Keratinocyte (primary cell): ENCODE results near the gene RUNX1. TPM values are rescaled to one million over a fixed set of nuclear protein-coding genes. Genes with fewer than 3 reads are reported as not detected.

Source experiments
- DNase-seq: peaks from one replicate; pipeline ENCODE4 v3.0.0-alpha.2; 2011; ENCODE audit warnings: low read depth, missing footprints, low spot score
- FAIRE-seq: peaks from 2 replicates; lab custom pipeline; 2011; peaks lifted over from hg19 to GRCh38; lab: Jason Lieb, UNC
- H2AFZ ChIP-seq: 2 replicates; pipeline ENCODE4 v1.6.0; 2012; ENCODE audit warnings: low read length, control low read depth, inconsistent platforms; ENCODE audit not compliant: control insufficient read depth
- H3K27ac ChIP-seq: 2 replicates; pipeline ENCODE4 v1.5.1; 2011; ENCODE audit warnings: low read length; ENCODE audit not compliant: control insufficient read depth, insufficient read depth
- H3K27me3 ChIP-seq: 3 replicates; pipeline ENCODE4 v1.6.0; 2011; ENCODE audit warnings: low read length; ENCODE audit not compliant: control insufficient read depth, insufficient read depth; ENCODE audit errors: extremely low read depth
- H3K36me3 ChIP-seq, 2 experiments: 2 replicates in 1 of 2; 3 replicates in 1 of 2; pipeline ENCODE4 v1.5.1; 2011; ENCODE audit warnings: low read length in 2 of 2, mild to moderate bottlenecking in 1 of 2; ENCODE audit not compliant: control insufficient read depth in 2 of 2, insufficient read depth in 2 of 2; ENCODE audit errors: extremely low read depth in 1 of 2
- H3K4me1 ChIP-seq: 3 replicates; pipeline ENCODE4 v1.5.1; 2011; ENCODE audit warnings: low read length; ENCODE audit not compliant: control insufficient read depth, insufficient read depth; ENCODE audit errors: extremely low read depth
- H3K4me2 ChIP-seq: 3 replicates; pipeline ENCODE4 v1.6.0; 2011; ENCODE audit warnings: low read depth, low read length; ENCODE audit not compliant: control insufficient read depth, insufficient read depth; ENCODE audit errors: extremely low read depth
- H3K4me3 ChIP-seq, 3 experiments: fragments of 200-600 bp in 1 of 3; sonication (generic) in 1 of 3; 2 replicates in 2 of 3; 3 replicates in 1 of 3; pipeline ENCODE4 v1.5.1; 2011 to 2016; ENCODE audit warnings: low read length in 3 of 3, mild to moderate bottlenecking in 3 of 3, control low read depth in 2 of 3, inconsistent platforms in 1 of 3, low read depth in 1 of 3, mixed read lengths in 1 of 3, mixed run types in 1 of 3, moderate library complexity in 1 of 3; ENCODE audit not compliant: control insufficient read depth in 2 of 3, insufficient read depth in 2 of 3; ENCODE audit errors: extremely low read depth in 1 of 3
- H3K79me2 ChIP-seq: 2 replicates; pipeline ENCODE4 v1.6.0; 2012; ENCODE audit warnings: low read length; ENCODE audit not compliant: control insufficient read depth, insufficient read depth
- H3K9ac ChIP-seq: 3 replicates; pipeline ENCODE4 v1.6.0; 2011; ENCODE audit warnings: low read length; ENCODE audit not compliant: control insufficient read depth, insufficient read depth; ENCODE audit errors: extremely low read depth
- H3K9me1 ChIP-seq: 3 replicates; pipeline ENCODE4 v1.6.0; 2011; ENCODE audit warnings: low read length; ENCODE audit not compliant: control insufficient read depth, insufficient read depth; ENCODE audit errors: extremely low read depth
- H3K9me3 ChIP-seq: 2 replicates; pipeline ENCODE4 v1.5.1; 2012; ENCODE audit warnings: low read depth, low read length; ENCODE audit not compliant: control insufficient read depth
- H4K20me1 ChIP-seq: 3 replicates; pipeline ENCODE4 v1.6.0; 2011; ENCODE audit warnings: low read length; ENCODE audit not compliant: control insufficient read depth, insufficient read depth; ENCODE audit errors: extremely low read depth
- CTCF ChIP-seq, 3 experiments: IDR thresholded peaks in 1 of 3; conservative IDR thresholded peaks in 1 of 3; optimal IDR thresholded peaks in 1 of 3; 2 replicates in 2 of 3; 3 replicates in 1 of 3; pipeline versions ENCODE3 to v1.5.1; 2011; ENCODE audit warnings: low read length in 3 of 3, mild to moderate bottlenecking in 3 of 3, moderate library complexity in 2 of 3, control low read depth in 1 of 3, inconsistent platforms in 1 of 3; ENCODE audit not compliant: insufficient read depth in 2 of 3; ENCODE audit errors: extremely low read depth in 1 of 3
- EZH2 ChIP-seq: IDR thresholded peaks from one replicate; pipeline ENCODE4 v1.6.1; 2012; ENCODE audit warnings: inconsistent platforms, mild to moderate bottlenecking, low read length, moderate library complexity
- dilution Hi-C: fragments of 300-500 bp; cut with MboI; formaldehyde crosslinking; loops from one replicate; pipeline ENCODE4 v1.7.0; 2020; ENCODE audit warnings: low sequenced_read_pairs; ENCODE audit not compliant: extremely low pct_ligation_motif_present
- polyA plus RNA-seq, 5 experiments: library from polyadenylated mRNA; depleted of rRNA in 3 of 5; stranded (reverse) in 3 of 5; stranded (forward) in 1 of 5; unstranded in 1 of 5; fragments of >200 nt; gene quantifications; 1 replicate in 1 of 5; 2 replicates in 3 of 5; 3 replicates in 1 of 5; pipeline versions ENCODE4 v1.2.1 to v1.2.3, GENCODE V29; 2011 to 2012; ENCODE audit warnings: missing spikeins in 2 of 5, low read depth in 1 of 5, low replicate concordance in 1 of 5

RUNX1 gene
- polyA plus RNA-seq, 1 donor (not counting 4 experiments of a cell fraction or from before 2014, with no cell fraction given): 44.9 TPM

- peaks cover 52 to 71% of the 10 kb centered on the region in 2 experiments for H3K36me3 ChIP-seq
- H3K27ac ChIP-seq: no peak overlapping the region
Measured at GRCh38 chr21:34857874-34858273, 191.2 kb downstream of the RUNX1 start.

GRCh38 chr21:34857122-34857713, 191.9 kb downstream of the RUNX1 start:
- Histone ChIP-seq H3K27me3 (no peaks in the 10 kb centered on the region), H3K36me3 (peaks cover 50 to 72% of the 10 kb centered on the region in 2 experiments), H3K9me3 (no peaks in the 10 kb centered on the region), H3K79me2 (peaks cover 86% of the 10 kb centered on the region), H3K4me2 (no peak overlapping the region), H3K9ac (no peak overlapping the region), H4K20me1 (peaks cover 46% of the 10 kb centered on the region), H3K27ac (no peak overlapping the region), H2AFZ (no peak overlapping the region), H3K9me1 (no peaks in the 10 kb centered on the region), H3K4me3 (no peak overlapping the region), H3K4me1 (no peaks in the 10 kb centered on the region)
- FAIRE-seq: no peak
- no peak for DNase-seq
- dilution Hi-C loops: no loop called here
- TF ChIP-seq EZH2 (no peak), CTCF (optimal IDR thresholded peaks at IDR 0.05 in 1 of 3, IDR thresholded peaks at IDR 0.05 in 1 of 3, conservative IDR thresholded peaks at IDR 0.05 in 1 of 3; ENCODE audit: extremely low read depth in 1 of 3, insufficient read depth in 2 of 3, low read length in 3 of 3) (no peak)

More at GRCh38 chr21:34857874-34858273, 191.2 kb downstream of the RUNX1 start:
- H2AFZ ChIP-seq: no peak overlapping the region
- no peak overlapping the region for H3K9ac ChIP-seq
- peaks cover 86% of the 10 kb centered on the region for H3K79me2 ChIP-seq
- H4K20me1 ChIP-seq: peaks cover 50% of the 10 kb centered on the region
- no peak for DNase-seq
- dilution Hi-C loops: no loop called here
- TF ChIP-seq CTCF (optimal IDR thresholded peaks at IDR 0.05 in 1 of 3, IDR thresholded peaks at IDR 0.05 in 1 of 3, conservative IDR thresholded peaks at IDR 0.05 in 1 of 3; ENCODE audit: extremely low read depth in 1 of 3, insufficient read depth in 2 of 3, low read length in 3 of 3) (peak in 2 of 3 experiments; percentile 28 to 31), EZH2 (no peak)
- no peaks in the 10 kb centered on the region for H3K4me1 ChIP-seq
- no peaks in the 10 kb centered on the region for H3K9me3 ChIP-seq
- H3K27me3 ChIP-seq: no peaks in the 10 kb centered on the region
- FAIRE-seq: no peak
- no peaks in the 10 kb centered on the region for H3K9me1 ChIP-seq
- no peak overlapping the region for H3K4me2 ChIP-seq
- H3K4me3 ChIP-seq: no peak overlapping the region
